Fibroblast of lung (primary cell): ENCODE measurements around the gene CDC42EP3. TPM values are rescaled to one million over a fixed set of nuclear protein-coding genes. Genes with fewer than 3 reads are reported as not detected.

ENCODE experiments used
- DNase-seq, 2 donors: peaks; one replicate each; pipeline versions ENCODE4 v3.0.0 to v3.0.0-alpha.2; 2010; ENCODE audit warnings: low read depth in 2 of 2
- H2AFZ ChIP-seq: 2 replicates; pipeline ENCODE4 v1.5.1; 2012; ENCODE audit warnings: low read length, control low read depth, inconsistent platforms
- H3K27ac ChIP-seq: 2 replicates; pipeline ENCODE4 v1.5.1; 2011; ENCODE audit warnings: low read length, control low read depth; ENCODE audit not compliant: insufficient read depth
- H3K27me3 ChIP-seq: 2 replicates; pipeline ENCODE4 v1.5.1; 2011; ENCODE audit warnings: mild to moderate bottlenecking, low read length; ENCODE audit not compliant: control insufficient read depth, insufficient read depth
- H3K36me3 ChIP-seq: 2 replicates; pipeline ENCODE4 v1.5.1; 2011; ENCODE audit warnings: low read length; ENCODE audit not compliant: control insufficient read depth, insufficient read depth
- H3K4me1 ChIP-seq: 2 replicates; pipeline ENCODE4 v1.5.1; 2011; ENCODE audit warnings: low read length; ENCODE audit not compliant: control insufficient read depth, insufficient read depth; ENCODE audit errors: extremely low read depth
- H3K4me2 ChIP-seq: 2 replicates; pipeline ENCODE4 v1.5.1; 2011; ENCODE audit warnings: low read length, control low read depth; ENCODE audit not compliant: insufficient read depth; ENCODE audit errors: extremely low read depth
- H3K4me3 ChIP-seq, 4 experiments: fragments of 200-600 bp in 1 of 4; sonication (generic) in 1 of 4; replicated peaks in 1 of 4; 2 replicates each; pipeline ENCODE4 v1.5.1; 2011 to 2016; ENCODE audit warnings: low read length in 4 of 4, low read depth in 3 of 4, mild to moderate bottlenecking in 3 of 4, control low read depth in 2 of 4, inconsistent platforms in 1 of 4, mixed read lengths in 1 of 4; ENCODE audit not compliant: insufficient read depth in 1 of 4; ENCODE audit errors: control extremely low read depth in 1 of 4
- H3K79me2 ChIP-seq: 2 replicates; pipeline ENCODE4 v1.5.1; 2012; ENCODE audit warnings: mild to moderate bottlenecking, low read length, inconsistent platforms; ENCODE audit not compliant: control insufficient read depth, insufficient read depth
- H3K9ac ChIP-seq: 2 replicates; pipeline ENCODE4 v1.5.1; 2011; ENCODE audit warnings: mild to moderate bottlenecking, low read length, control low read depth; ENCODE audit not compliant: insufficient read depth
- H3K9me3 ChIP-seq: 2 replicates; pipeline ENCODE4 v1.5.1; 2012; ENCODE audit warnings: low read depth, low read length; ENCODE audit not compliant: control insufficient read depth, insufficient read depth
- H4K20me1 ChIP-seq: 2 replicates; pipeline ENCODE4 v1.5.1; 2011; ENCODE audit warnings: low read length; ENCODE audit not compliant: control insufficient read depth, insufficient read depth; ENCODE audit errors: extremely low read depth
- EZH2 ChIP-seq: IDR thresholded peaks from 2 replicates; pipeline ENCODE4 v1.5.1; 2012; ENCODE audit warnings: low read length, control low read depth, mild to moderate bottlenecking; ENCODE audit errors: missing control alignments
- polyA plus RNA-seq, 2 donors: library from polyadenylated mRNA; depleted of rRNA in 1 of 2; stranded (reverse) in 1 of 2; unstranded in 1 of 2; fragments of >200 nt; gene quantifications; 2 replicates each; pipeline ENCODE4 v1.2.1, GENCODE V29; 2011 to 2012; ENCODE audit warnings: missing spikeins in 1 of 2
- total RNA-seq: library from RNA; depleted of rRNA; stranded (reverse); fragments of >200 nt; gene quantifications from 2 replicates; pipeline ENCODE4 v1.2.1, GENCODE V29; 2014
- TF ChIP-seq, protein P1 (sequence below), 2 donors: IDR thresholded peaks in 1 of 2; conservative IDR thresholded peaks in 1 of 2; 1 replicate in 1 of 2; 2 replicates in 1 of 2; pipeline ENCODE4 v1.5.1; 2011 to 2012; ENCODE audit warnings: low read length in 2 of 2, control low read depth in 1 of 2, inconsistent platforms in 1 of 2, low read depth in 1 of 2, mild to moderate bottlenecking in 1 of 2

CDC42EP3 gene
- total and polyA plus RNA-seq, 2 donors (not counting 1 experiment from before 2014, with no cell fraction given) = 19.2 to 328 TPM

DNA sequence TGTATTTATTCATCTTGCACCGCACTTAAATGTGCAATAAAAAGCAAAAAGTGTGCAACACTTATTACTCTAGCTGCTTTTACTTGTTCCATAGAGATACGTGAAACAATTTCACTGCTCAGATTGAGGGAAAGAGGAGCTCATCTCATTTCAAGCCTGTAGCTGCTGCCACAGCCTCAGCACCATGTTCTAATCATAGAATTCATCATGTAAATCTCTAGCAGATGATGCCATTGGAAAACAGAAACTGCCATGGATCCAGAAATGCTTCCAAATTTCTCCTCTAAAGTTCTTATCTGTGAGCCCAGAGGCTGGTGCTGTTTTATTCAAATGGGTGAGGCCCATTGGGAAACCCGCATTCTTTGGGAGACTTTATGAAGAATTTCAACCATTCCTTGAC, 2.0 kb downstream of the CDC42EP3 start:
- Histone ChIP-seq H3K79me2 (peaks cover 70% of the 10 kb centered on the region), H3K9ac (no peak overlapping the region), H3K4me2 (peak overlapping the region; percentile 72), H3K9me3 (no peaks in the 10 kb centered on the region), H3K27me3 (no peaks in the 10 kb centered on the region), H2AFZ (no peak overlapping the region), H3K27ac (peak overlapping the region; percentile 70), H3K4me1 (peaks cover 4% of the 10 kb centered on the region), H3K36me3 (peaks cover 2% of the 10 kb centered on the region), H3K4me3 (peak overlapping the region; percentile 84 to 97 (median 92)), H4K20me1 (no peaks in the 10 kb centered on the region)
- no peak for TF ChIP-seq EZH2
- TF ChIP-seq, protein P1, sequence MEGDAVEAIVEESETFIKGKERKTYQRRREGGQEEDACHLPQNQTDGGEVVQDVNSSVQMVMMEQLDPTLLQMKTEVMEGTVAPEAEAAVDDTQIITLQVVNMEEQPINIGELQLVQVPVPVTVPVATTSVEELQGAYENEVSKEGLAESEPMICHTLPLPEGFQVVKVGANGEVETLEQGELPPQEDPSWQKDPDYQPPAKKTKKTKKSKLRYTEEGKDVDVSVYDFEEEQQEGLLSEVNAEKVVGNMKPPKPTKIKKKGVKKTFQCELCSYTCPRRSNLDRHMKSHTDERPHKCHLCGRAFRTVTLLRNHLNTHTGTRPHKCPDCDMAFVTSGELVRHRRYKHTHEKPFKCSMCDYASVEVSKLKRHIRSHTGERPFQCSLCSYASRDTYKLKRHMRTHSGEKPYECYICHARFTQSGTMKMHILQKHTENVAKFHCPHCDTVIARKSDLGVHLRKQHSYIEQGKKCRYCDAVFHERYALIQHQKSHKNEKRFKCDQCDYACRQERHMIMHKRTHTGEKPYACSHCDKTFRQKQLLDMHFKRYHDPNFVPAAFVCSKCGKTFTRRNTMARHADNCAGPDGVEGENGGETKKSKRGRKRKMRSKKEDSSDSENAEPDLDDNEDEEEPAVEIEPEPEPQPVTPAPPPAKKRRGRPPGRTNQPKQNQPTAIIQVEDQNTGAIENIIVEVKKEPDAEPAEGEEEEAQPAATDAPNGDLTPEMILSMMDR (conservative IDR thresholded peaks at IDR 0.05 in 1 of 2, IDR thresholded peaks at IDR 0.05 in 1 of 2; ENCODE audit: low read depth in 1 of 2, low read length in 2 of 2) = no peak
- DNase-seq = no peak

DNA sequence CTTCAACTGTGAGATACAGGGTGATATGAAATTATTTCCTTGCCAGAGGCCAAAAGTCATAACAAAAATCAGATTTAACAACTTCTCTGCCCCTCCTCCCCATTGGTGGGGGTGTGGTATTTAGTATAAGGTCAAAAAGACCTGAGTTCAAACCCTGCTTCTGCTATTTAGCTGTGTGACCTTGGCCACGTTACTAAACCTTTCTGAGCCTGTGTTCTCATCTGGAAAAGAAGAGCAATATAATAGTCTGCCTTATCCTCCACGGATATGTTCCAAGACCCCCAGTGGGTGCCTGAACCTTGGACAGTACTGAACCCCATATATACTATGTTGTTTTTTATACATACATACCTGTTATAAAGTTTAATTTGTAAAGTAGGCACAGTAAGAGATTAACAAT, 3.7 kb downstream of the CDC42EP3 start:
- Histone ChIP-seq H3K36me3 (peaks cover 6% of the 10 kb centered on the region), H4K20me1 (no peaks in the 10 kb centered on the region), H3K9ac (no peak overlapping the region), H3K27ac (no peak overlapping the region), H3K4me3 (peak overlapping the region in 2 of 4 experiments; percentile 94 to 97), H3K9me3 (no peaks in the 10 kb centered on the region), H3K27me3 (no peaks in the 10 kb centered on the region), H3K79me2 (peaks cover 87% of the 10 kb centered on the region), H3K4me1 (peaks cover 5% of the 10 kb centered on the region), H3K4me2 (peak overlapping the region; percentile 42), H2AFZ (no peak overlapping the region)
- TF ChIP-seq, protein P1 (conservative IDR thresholded peaks at IDR 0.05 in 1 of 2, IDR thresholded peaks at IDR 0.05 in 1 of 2; ENCODE audit: low read depth in 1 of 2, low read length in 2 of 2) = no peak
- TF ChIP-seq EZH2 = no peak
- DNase-seq = no peak

DNA sequence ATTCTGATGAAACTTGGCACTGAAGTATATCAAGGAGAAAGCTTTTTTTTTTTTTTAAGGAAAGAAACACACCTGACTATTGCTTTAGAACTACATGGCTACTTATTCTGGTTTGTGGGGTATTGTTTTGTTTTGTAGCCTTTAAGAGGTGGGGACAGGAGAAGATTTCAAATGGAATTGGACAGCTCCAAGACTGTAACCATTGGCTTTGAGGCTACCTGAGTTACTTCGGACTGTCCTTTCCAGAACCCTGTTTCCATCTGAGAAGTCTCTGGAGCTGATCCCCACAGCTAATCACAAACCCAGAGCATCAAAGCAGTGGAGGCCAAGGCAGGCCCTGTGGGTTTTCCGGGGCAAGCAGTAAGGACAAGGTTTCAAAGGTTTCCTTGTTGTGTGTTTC, 4.7 kb downstream of the CDC42EP3 start:
- no peak overlapping the region for H3K27ac ChIP-seq
- TF ChIP-seq EZH2 = no peak
- TF ChIP-seq, protein P1 (conservative IDR thresholded peaks at IDR 0.05 in 1 of 2, IDR thresholded peaks at IDR 0.05 in 1 of 2; ENCODE audit: low read depth in 1 of 2, low read length in 2 of 2) = no peak
- H3K4me3 ChIP-seq = peak overlapping the region in 2 of 4 experiments; percentile 15 to 97
- no peak overlapping the region for H3K4me2 ChIP-seq
- no peaks in the 10 kb centered on the region for H3K9me3 ChIP-seq
- H3K36me3 ChIP-seq = peaks cover 6% of the 10 kb centered on the region
- no peaks in the 10 kb centered on the region for H3K27me3 ChIP-seq
- peaks cover 96% of the 10 kb centered on the region for H3K79me2 ChIP-seq
- H3K4me1 ChIP-seq = peaks cover 5% of the 10 kb centered on the region
- no peak overlapping the region for H2AFZ ChIP-seq
- no peak for DNase-seq
- no peak overlapping the region for H3K9ac ChIP-seq
- no peaks in the 10 kb centered on the region for H4K20me1 ChIP-seq
